ENCODE data around the gene NBAS. TPM values are rescaled to one million over a fixed set of nuclear protein-coding genes. Genes with fewer than 3 reads are reported as not detected.

Gene NBAS
- total RNA-seq, 1 experiment from 2014 or later, result 32.5 TPM

DNA sequence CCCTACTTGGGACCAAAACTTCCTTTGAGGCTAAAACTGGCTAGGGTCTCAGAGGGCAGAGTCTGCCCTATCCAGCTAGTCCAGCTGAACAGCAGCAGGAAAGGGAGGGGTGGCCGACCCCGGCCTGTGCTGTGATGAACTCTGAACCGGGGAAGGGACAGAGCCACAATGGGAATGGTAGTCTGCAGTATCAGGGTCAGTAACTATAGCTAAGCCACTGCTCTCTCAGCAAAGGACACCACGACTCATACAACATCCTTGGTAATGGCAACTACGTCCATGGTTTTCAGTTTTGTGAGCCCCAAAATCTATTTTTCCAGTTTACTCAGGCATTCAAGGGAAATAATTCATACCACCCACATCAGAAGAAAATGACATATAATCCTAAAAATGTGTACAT lies 75.2 kb downstream of the NBAS start:
- H3K4me1 Mint-ChIP-seq, result no peaks in the 10 kb centered on the region
- Histone ChIP-seq H3T11ph (ENCODE audit: low read length) (no peak overlapping the region), H3K4ac (ENCODE audit: low read depth, low read length) (no peak overlapping the region), H4K91ac (ENCODE audit: insufficient read length, low read depth, low read length) (no peak overlapping the region), H2BK120ac (ENCODE audit: low read depth, low read length, poor library complexity, severe bottlenecking) (no peak overlapping the region), H3K79me1 (ENCODE audit: insufficient read depth, low read depth, low read length, poor library complexity, severe bottlenecking) (no peaks in the 10 kb centered on the region), H2AFZ (ENCODE audit: low read length) (no peak overlapping the region), H2BK5ac (ENCODE audit: insufficient read length, low read length) (no peak overlapping the region), H2AK5ac (ENCODE audit: insufficient read length, low read length) (no peak overlapping the region), H3K18ac (ENCODE audit: insufficient read length, low read depth, low read length) (no peak overlapping the region), H3K4me2 (ENCODE audit: insufficient read depth, insufficient read length, low read length) (no peak overlapping the region), H4K20me1 (ENCODE audit: control insufficient read depth, insufficient read depth, insufficient read length) (no peaks in the 10 kb centered on the region), H4K8ac (replicated peaks; ENCODE audit: insufficient read length, low read depth, low read length) (no peak overlapping the region), H3K27me3 (ENCODE audit: insufficient read depth, low read length) (no peaks in the 10 kb centered on the region), H4K5ac (ENCODE audit: insufficient read length, low read depth, low read length) (no peak overlapping the region), H2BK12ac (ENCODE audit: insufficient read length, low read depth, low read length) (no peak overlapping the region), H3K9me3 (ENCODE audit: control insufficient read depth, low read depth, low read length) (no peaks in the 10 kb centered on the region), H2BK15ac (ENCODE audit: low read depth, low read length) (no peak overlapping the region), H2BK20ac (ENCODE audit: low read depth, low read length, poor library complexity, severe bottlenecking) (no peak overlapping the region), H3K9ac (ENCODE audit: extremely low read depth, insufficient read length, low read length) (no peak overlapping the region), H3K4me1 (ENCODE audit: insufficient read depth, low read length) (no peaks in the 10 kb centered on the region), H3K79me2 (ENCODE audit: insufficient read depth, low read length) (no peaks in the 10 kb centered on the region), H3K14ac (ENCODE audit: insufficient read depth, low read length) (no peak overlapping the region), H3K56ac (ENCODE audit: insufficient read length, low read depth, low read length) (no peak overlapping the region), H3K27ac (ENCODE audit: insufficient read length, low read depth, low read length) (no peak overlapping the region), H3K23ac (ENCODE audit: insufficient read length, low read depth, low read length) (no peak overlapping the region), H3K23me2 (ENCODE audit: insufficient read length, low read depth, low read length, poor library complexity, severe bottlenecking) (no peaks in the 10 kb centered on the region)
- no CpG with 5 or more reads among the region's 5 CpGs for WGBS (ENCODE audit: extremely low coverage, insufficient read length, low lambda C conversion rate)
- no peaks in the 10 kb centered on the region for H3K9me3 Mint-ChIP-seq
- no peaks in the 10 kb centered on the region for H3K27me3 Mint-ChIP-seq (ENCODE audit: low read depth)
- no peak overlapping the region for H3K4me3 Mint-ChIP-seq
- no peak for DNase-seq
- peaks cover 11 to 21% (median 12%) of the 10 kb centered on the region in 3 experiments; a peak in 6 of 7 replicates for H3K36me3 Mint-ChIP-seq (ENCODE audit: insufficient read depth in 1 of 3, low read depth in 3 of 3)
- TF ChIP-seq, protein P1, sequence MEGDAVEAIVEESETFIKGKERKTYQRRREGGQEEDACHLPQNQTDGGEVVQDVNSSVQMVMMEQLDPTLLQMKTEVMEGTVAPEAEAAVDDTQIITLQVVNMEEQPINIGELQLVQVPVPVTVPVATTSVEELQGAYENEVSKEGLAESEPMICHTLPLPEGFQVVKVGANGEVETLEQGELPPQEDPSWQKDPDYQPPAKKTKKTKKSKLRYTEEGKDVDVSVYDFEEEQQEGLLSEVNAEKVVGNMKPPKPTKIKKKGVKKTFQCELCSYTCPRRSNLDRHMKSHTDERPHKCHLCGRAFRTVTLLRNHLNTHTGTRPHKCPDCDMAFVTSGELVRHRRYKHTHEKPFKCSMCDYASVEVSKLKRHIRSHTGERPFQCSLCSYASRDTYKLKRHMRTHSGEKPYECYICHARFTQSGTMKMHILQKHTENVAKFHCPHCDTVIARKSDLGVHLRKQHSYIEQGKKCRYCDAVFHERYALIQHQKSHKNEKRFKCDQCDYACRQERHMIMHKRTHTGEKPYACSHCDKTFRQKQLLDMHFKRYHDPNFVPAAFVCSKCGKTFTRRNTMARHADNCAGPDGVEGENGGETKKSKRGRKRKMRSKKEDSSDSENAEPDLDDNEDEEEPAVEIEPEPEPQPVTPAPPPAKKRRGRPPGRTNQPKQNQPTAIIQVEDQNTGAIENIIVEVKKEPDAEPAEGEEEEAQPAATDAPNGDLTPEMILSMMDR (conservative IDR thresholded peaks at IDR 0.05), result no peak
- no peak overlapping the region for H3K27ac Mint-ChIP-seq
